Lower lobe of right lung (tissue), 2 donors: ENCODE results near the gene CSF3R. TPM values are rescaled to one million over a fixed set of nuclear protein-coding genes. Genes with fewer than 3 reads are reported as not detected.

Experiments
- ATAC-seq, 2 donors: fragments of 200-7000 bp; cut with Tn5 transposase; one replicate each; pipeline ENCODE4 v1.9.1; 2020 to 2022; ENCODE audit warnings: mild to moderate bottlenecking in 2 of 2, moderate library complexity in 2 of 2
- DNase-seq: peaks from one replicate; pipeline ENCODE4 v3.0.0-alpha.2; 2020
- H3K27ac ChIP-seq: fragments of 200-600 bp; one replicate; pipeline ENCODE4 v1.8.0; 2022
- H3K27me3 ChIP-seq: fragments of 200-600 bp; one replicate; pipeline ENCODE4 v1.8.0; 2022; ENCODE audit warnings: low read depth
- H3K36me3 ChIP-seq: fragments of 200-600 bp; one replicate; pipeline ENCODE4 v1.8.0; 2022; ENCODE audit warnings: mild to moderate bottlenecking
- H3K4me1 ChIP-seq: fragments of 200-600 bp; one replicate; pipeline ENCODE4 v1.8.0; 2022
- H3K4me3 ChIP-seq: fragments of 200-600 bp; one replicate; pipeline ENCODE4 v1.8.0; 2022; ENCODE audit warnings: mild to moderate bottlenecking
- H3K9me3 ChIP-seq: fragments of 200-600 bp; one replicate; pipeline ENCODE4 v1.8.0; 2022
- CTCF ChIP-seq: fragments of 200-600 bp; IDR thresholded peaks from one replicate; pipeline ENCODE4 v1.8.0; 2022; ENCODE audit warnings: antibody characterized with exemption, mild to moderate bottlenecking
- intact Hi-C: fragments of 100-400 bp; cut with DNase I; formaldehyde crosslinking; loops from one replicate; pipeline ENCODE4 v1.11.0; 2022
- total RNA-seq: library from RNA; stranded (reverse); fragmentation: NEBNext Ultra II Directional; extraction: Animal tissue kit (Norgen Biotek cat#: 25700); gene quantifications from one replicate; pipeline ENCODE4 v1.2.1, GENCODE V29; 2021
- donor health status: DM: no; HTN: yes; CAD: no; lungs with severe emphysema.

CSF3R gene
- total RNA-seq, 1 donor from 2014 or later = 214 TPM

- Histone ChIP-seq H3K9me3 (no peaks in the 10 kb centered on the region), H3K27me3 (no peaks in the 10 kb centered on the region), H3K36me3 (peaks cover 51% of the 10 kb centered on the region), H3K4me1 (peaks cover 5% of the 10 kb centered on the region), H3K4me3 (no peak overlapping the region), H3K27ac (no peak overlapping the region)
- DNase-seq (no peak), ATAC-seq (no peak)
- intact Hi-C loops = loop anchor here (5.0 kb wide), 1 partner anchor 78 kb away; no protein-coding TSS in a partner anchor
- no peak for TF ChIP-seq CTCF
These were observed 62.3 kb downstream of the CSF3R start for GRCh38 chr1:36420409-36420808.

GRCh38 chr1:36419569-36419968, 63.1 kb downstream of the CSF3R start:
- TF ChIP-seq CTCF = no peak

GRCh38 chr1:36419140-36419539, 63.6 kb downstream of the CSF3R start:
- DNase-seq (no peak), ATAC-seq (no peak)
- Histone ChIP-seq H3K27ac (no peak overlapping the region), H3K9me3 (no peaks in the 10 kb centered on the region), H3K27me3 (no peaks in the 10 kb centered on the region), H3K4me1 (peaks cover 5% of the 10 kb centered on the region), H3K36me3 (peaks cover 43% of the 10 kb centered on the region), H3K4me3 (no peak overlapping the region)
- no peak for TF ChIP-seq CTCF
- intact Hi-C loops = no loop called here

More at GRCh38 chr1:36419569-36419968, 63.1 kb downstream of the CSF3R start:
- intact Hi-C loops = no loop called here
- Histone ChIP-seq H3K9me3 (no peaks in the 10 kb centered on the region), H3K27me3 (no peaks in the 10 kb centered on the region), H3K36me3 (peaks cover 44% of the 10 kb centered on the region), H3K4me3 (no peak overlapping the region), H3K4me1 (peaks cover 5% of the 10 kb centered on the region), H3K27ac (no peak overlapping the region)
- ATAC-seq (no peak), DNase-seq (no peak)

- TF ChIP-seq CTCF = no peak
- Histone ChIP-seq H3K36me3 (peaks cover 39% of the 10 kb centered on the region), H3K27ac (no peak overlapping the region), H3K27me3 (no peaks in the 10 kb centered on the region), H3K4me3 (no peak overlapping the region), H3K4me1 (peaks cover 5% of the 10 kb centered on the region), H3K9me3 (no peaks in the 10 kb centered on the region)
- intact Hi-C loops = no loop called here
- DNase-seq (no peak), ATAC-seq (no peak)
These were observed 64.8 kb downstream of the CSF3R start for GRCh38 chr1:36417931-36418330.

Other genes starting within 250 kb of the CSF3R start
- 8.5 TPM for gene SH3D21, start 176.5 kb downstream of the CSF3R start, total RNA-seq
- gene EVA1B, start 159.3 kb downstream of the CSF3R start, total RNA-seq = 25.7 TPM
- 74.2 TPM for gene STK40, start 97.0 kb downstream of the CSF3R start, total RNA-seq
- gene LSM10, start 85.0 kb downstream of the CSF3R start, total RNA-seq = 44.5 TPM
- gene OSCP1, start 32.5 kb downstream of the CSF3R start, total RNA-seq = 17.1 TPM
- 59.4 TPM for gene MRPS15, start 18.5 kb downstream of the CSF3R start, total RNA-seq